Common myeloid progenitor, CD34-positive (primary cell): ENCODE data around the gene GSTO2.

Experiments
- CTCF ChIA-PET: fragments of 350-600 bp; sonication (Branson Sonifier 250); formaldehyde crosslinking; loops from one replicate; lab custom pipeline; 2021; ENCODE audit warnings: antibody characterized with exemption; lab: Charles Lee
- POLR2A ChIA-PET: fragments of 350-600 bp; sonication (Branson Sonifier 250); formaldehyde crosslinking; loops from one replicate; lab custom pipeline; 2021; ENCODE audit warnings: antibody characterized with exemption; lab: Charles Lee
- DNase-seq, 3 donors: peaks; one replicate each; pipeline versions ENCODE4 v3.0.0 to v3.0.0-alpha.2; 2013
- H3K27ac ChIP-seq, 2 experiments: 1 replicate in 1 of 2; 2 replicates in 1 of 2; pipeline ENCODE4 v1.7.0; 2013; ENCODE audit warnings: inconsistent platforms in 2 of 2, low read length in 2 of 2, mild to moderate bottlenecking in 2 of 2, low read depth in 1 of 2, moderate library complexity in 1 of 2; ENCODE audit not compliant: severe bottlenecking in 2 of 2, insufficient read depth in 1 of 2, poor library complexity in 1 of 2
- H3K27me3 ChIP-seq, 5 experiments: replicated peaks in 2 of 5; 1 replicate in 3 of 5; 2 replicates in 2 of 5; pipeline versions ENCODE4 v1.6.1 to v1.7.0; 2013; ENCODE audit warnings: low read length in 4 of 5, mild to moderate bottlenecking in 2 of 5, moderate library complexity in 2 of 5, inconsistent platforms in 1 of 5; ENCODE audit not compliant: insufficient read depth in 5 of 5, control insufficient read depth in 4 of 5
- H3K36me3 ChIP-seq, 4 experiments: 1 replicate in 2 of 4; 2 replicates in 2 of 4; pipeline versions ENCODE4 v1.6.1 to v1.7.0; 2013; ENCODE audit warnings: low read length in 3 of 4, control low read depth in 1 of 4, mild to moderate bottlenecking in 1 of 4; ENCODE audit not compliant: control insufficient read depth in 4 of 4, insufficient read depth in 4 of 4
- H3K4me1 ChIP-seq, 4 experiments: 1 replicate in 3 of 4; 2 replicates in 1 of 4; pipeline versions ENCODE4 v1.6.1 to v1.7.1; 2013; ENCODE audit warnings: low read length in 3 of 4, mild to moderate bottlenecking in 3 of 4, control low read depth in 1 of 4, inconsistent platforms in 1 of 4, moderate library complexity in 1 of 4; ENCODE audit not compliant: control insufficient read depth in 4 of 4, insufficient read depth in 4 of 4; ENCODE audit errors: control extremely low read depth in 1 of 4
- H3K4me3 ChIP-seq, 7 experiments: 1 replicate in 4 of 7; 2 replicates in 3 of 7; pipeline versions ENCODE4 v1.5.1 to v1.7.0; 2013; ENCODE audit warnings: mild to moderate bottlenecking in 7 of 7, low read length in 6 of 7, moderate library complexity in 6 of 7, inconsistent platforms in 2 of 7, low read depth in 2 of 7, control low read depth in 1 of 7; ENCODE audit not compliant: insufficient read depth in 4 of 7, control insufficient read depth in 1 of 7; ENCODE audit errors: extremely low read depth in 1 of 7
- H3K9me3 ChIP-seq, 5 experiments: 1 replicate in 4 of 5; 2 replicates in 1 of 5; pipeline versions ENCODE4 v1.6.1 to v1.7.1; 2013; ENCODE audit warnings: low read length in 4 of 5, mild to moderate bottlenecking in 2 of 5, inconsistent platforms in 1 of 5, low read depth in 1 of 5, moderate library complexity in 1 of 5; ENCODE audit not compliant: control insufficient read depth in 4 of 5, insufficient read depth in 2 of 5; ENCODE audit errors: control extremely low read depth in 1 of 5
- WGBS: methylation state at CpG from one replicate; pipeline ENCODE4 v1.1.5; 2013; ENCODE audit not compliant: insufficient coverage; 5-methylcytosine and 5-hydroxymethylcytosine counted together

Gene GSTO2

GRCh38 chr10:104337985-104338735 is 69.2 kb downstream of the GSTO2 start, which contains the start of gene ITPRIP:
TSS of gene ITPRIP (minus strand) at chr10:104338465. CDS start at chr10:104316051, 22,414 bp downstream.
- ChIA-PET POLR2A (interaction anchor here (0.6 to 1.4 kb wide), 5 partner anchors 9 to 83 kb away, joined by 3 to 4 read pairs (median 3); partner anchors contain the start of gene GSTO1), CTCF (interaction anchor here (0.8 to 7.5 kb wide), 14 partner anchors 9 to 64 kb away, joined by 3 to 68 read pairs (median 8); partner anchors contain the start of gene CFAP58)
- Histone ChIP-seq H3K4me3 (peak within 1 kb of the TSS; percentile 85 to 98 (median 91)), H3K27ac (peak within 1 kb of the TSS; percentile 86 to 96), H3K4me1 (peaks cover 21 to 47% (median 42%) of the 10 kb centered on the region in 4 experiments), H3K9me3 (no peaks in the 10 kb centered on the region), H3K36me3 (peaks cover 0 to 21% (median 1%) of the 10 kb centered on the region in 4 experiments), H3K27me3 (no peaks in the 10 kb centered on the region)
- 0% methylated on average over 58 of the region's 70 CpGs for WGBS
- DNase-seq = peak; percentile 72 to 88 (median 81)

- Histone ChIP-seq H3K4me3 (peak overlapping the region in 6 of 7 experiments; percentile 85 to 93 (median 89)), H3K36me3 (peaks cover 0 to 11% (median 1%) of the 10 kb centered on the region in 4 experiments), H3K9me3 (no peaks in the 10 kb centered on the region), H3K27me3 (no peaks in the 10 kb centered on the region), H3K4me1 (peaks cover 21 to 41% (median 41%) of the 10 kb centered on the region in 4 experiments), H3K27ac (peak overlapping the region in 1 of 2 experiments; percentile 96)
- peak in 2 of 3 donors; percentile 48 to 59 for DNase-seq
- ChIA-PET CTCF (interaction anchor here (1.1 to 7.5 kb wide), 9 partner anchors 9 to 66 kb away, joined by 3 to 68 read pairs (median 11); no protein-coding TSS in a partner anchor), POLR2A (no interaction called here)
- WGBS = 6% methylated on average over 8 of the region's 11 CpGs
Measured at GRCh38 chr10:104339469-104340110, 70.6 kb downstream of the GSTO2 start.

GRCh38 chr10:104340111-104340526 is 71.1 kb downstream of the GSTO2 start:
- H3K27ac ChIP-seq = peak overlapping the region in 1 of 2 experiments; percentile 54

GRCh38 chr10:104340641-104341040 is 71.7 kb downstream of the GSTO2 start:
- H3K4me3 ChIP-seq = no peak overlapping the region
- CTCF ChIA-PET = interaction anchor here (0.5 to 2.5 kb wide), 6 partner anchors 10 to 64 kb away, joined by 3 to 20 read pairs (median 4); no protein-coding TSS in a partner anchor
- 71% methylated on average over 2 of the region's 4 CpGs for WGBS
- no peaks in the 10 kb centered on the region for H3K9me3 ChIP-seq
- H3K27me3 ChIP-seq = no peaks in the 10 kb centered on the region
- POLR2A ChIA-PET = no interaction called here
- no peak for DNase-seq
- H3K27ac ChIP-seq = peak overlapping the region in 1 of 2 experiments; percentile 54
- H3K36me3 ChIP-seq = peaks cover 0 to under 1% (median 0%) of the 10 kb centered on the region in 4 experiments
- peaks cover 18 to 37% (median 35%) of the 10 kb centered on the region in 4 experiments for H3K4me1 ChIP-seq

More at GRCh38 chr10:104340111-104340526, 71.1 kb downstream of the GSTO2 start:
- DNase-seq = no peak
- no peaks in the 10 kb centered on the region for H3K9me3 ChIP-seq
- WGBS = 19% methylated on average over 3 of the region's 4 CpGs
- H3K4me1 ChIP-seq = peaks cover 18 to 41% (median 40%) of the 10 kb centered on the region in 4 experiments
- H3K36me3 ChIP-seq = peaks cover 0 to 6% (median 0%) of the 10 kb centered on the region in 4 experiments
- H3K27me3 ChIP-seq = no peaks in the 10 kb centered on the region
- peak overlapping the region in 3 of 7 experiments; percentile 87 to 93 (median 93) for H3K4me3 ChIP-seq
- CTCF ChIA-PET = interaction anchor here (1.1 to 7.5 kb wide), 8 partner anchors 9 to 66 kb away, joined by 3 to 68 read pairs (median 10); no protein-coding TSS in a partner anchor
- POLR2A ChIA-PET = no interaction called here

- H3K27ac ChIP-seq = no peak overlapping the region
- no peaks in the 10 kb centered on the region for H3K9me3 ChIP-seq
- no peaks in the 10 kb centered on the region for H3K27me3 ChIP-seq
- no peaks in the 10 kb centered on the region for H3K36me3 ChIP-seq
- peaks cover 12 to 24% (median 20%) of the 10 kb centered on the region in 4 experiments for H3K4me1 ChIP-seq
- WGBS = 100% methylated on average over 1 of the region's 3 CpGs
- no peak for DNase-seq
- ChIA-PET CTCF (interaction anchor here (1.0 to 12.5 kb wide), 6 partner anchors 8 to 51 kb away, joined by 3 to 191 read pairs (median 5); partner anchors contain the start of gene CFAP58), POLR2A (no interaction called here)
- no peak overlapping the region for H3K4me3 ChIP-seq
Measured at GRCh38 chr10:104342941-104343411, 74.0 kb downstream of the GSTO2 start.

- WGBS = no CpG with 5 or more reads among the region's 1 CpG
- CTCF ChIA-PET = interaction anchor here (1.5 to 12.5 kb wide), 2 partner anchors 16 to 39 kb away, joined by 3 to 191 read pairs; no protein-coding TSS in a partner anchor
- no peak for DNase-seq
- POLR2A ChIA-PET = no interaction called here
- Histone ChIP-seq H3K4me1 (peaks cover 13 to 20% (median 17%) of the 10 kb centered on the region in 4 experiments), H3K4me3 (no peak overlapping the region), H3K27ac (no peak overlapping the region), H3K27me3 (no peaks in the 10 kb centered on the region), H3K36me3 (no peaks in the 10 kb centered on the region), H3K9me3 (no peaks in the 10 kb centered on the region)
Measured at GRCh38 chr10:104344219-104344618, 75.2 kb downstream of the GSTO2 start.
